HCT116 (cell line): ENCODE results near the gene SEC31B. TPM values are rescaled to one million over a fixed set of nuclear protein-coding genes. Genes with fewer than 3 reads are reported as not detected.

Experiments
- ATAC-seq: fragments of 200-7000 bp; cut with Tn5 transposase; 2 replicates; pipeline ENCODE4 v1.9.1; 2020; ENCODE audit warnings: mild to moderate bottlenecking, moderate library complexity
- BruUV-seq: library from RNA; stranded (reverse); fragments of 400-500 nt; replicated peaks from 2 replicates; lab custom pipeline; 2021; lab: Mats Ljungman, UMichigan
- CTCF ChIA-PET: fragments of 300-600 bp; sonication (Branson Sonifier 250); formaldehyde crosslinking; loops from one replicate; lab custom pipeline; 2021; ENCODE audit warnings: antibody characterized with exemption; lab: Charles Lee
- POLR2A ChIA-PET: fragments of 300-600, 350-600 bp; sonication (Branson Sonifier 250); formaldehyde crosslinking; loops from one replicate; lab custom pipeline; 2021; ENCODE audit warnings: antibody characterized with exemption; lab: Charles Lee
- RAD21 ChIA-PET, 2 experiments: fragments of 300-600 bp; sonication (Branson Sonifier 250); formaldehyde crosslinking; loops; one replicate each; lab custom pipeline; 2023; ENCODE audit warnings: low total read pairs in 2 of 2; ENCODE audit not compliant: uncharacterized antibody in 2 of 2, unreplicated experiment in 2 of 2, low non-redundant PET in 1 of 2; lab: Charles Lee
- DNase-seq: peaks from one replicate; pipeline ENCODE4 v3.0.0-alpha.2; 2010; ENCODE audit warnings: low read depth, low spot score
- H2AFZ ChIP-seq: fragments of 200-600 bp; shearing (Covaris generic), sonication (generic); 2 replicates; pipeline ENCODE4 v1.6.1; 2017; ENCODE audit warnings: low read depth, mixed run types, mixed read lengths, antibody characterized with exemption, low read length; ENCODE audit not compliant: poor library complexity, severe bottlenecking
- H3K27ac ChIP-seq: 2 replicates; pipeline ENCODE4 v1.5.1; 2012; ENCODE audit warnings: low read depth, low read length
- H3K27me3 ChIP-seq: fragments of 200-600 bp; sonication (generic); 2 replicates; pipeline ENCODE4 v1.6.1; 2016; ENCODE audit warnings: mixed run types, low read length, mixed read lengths; ENCODE audit not compliant: insufficient read depth
- H3K36me3 ChIP-seq, 2 experiments: fragments of 200-500 bp in 1 of 2; fragments of 200-600 bp in 1 of 2; sonication (Bioruptor generic) in 1 of 2; sonication (generic) in 1 of 2; 2 replicates each; pipeline versions ENCODE4 v1.5.1 to v1.6.1; 2014 to 2016; ENCODE audit warnings: low read length in 2 of 2, inconsistent platforms in 1 of 2, mixed read lengths in 1 of 2, mixed run types in 1 of 2; ENCODE audit not compliant: insufficient read depth in 2 of 2, control insufficient read depth in 1 of 2
- H3K4me1 ChIP-seq, 2 experiments: fragments of 200-600 bp in 1 of 2; sonication (generic) in 1 of 2; 2 replicates each; pipeline versions ENCODE4 v1.5.1 to v1.6.1; 2012 to 2017; ENCODE audit warnings: low read length in 2 of 2, inconsistent platforms in 1 of 2, mild to moderate bottlenecking in 1 of 2, mixed read lengths in 1 of 2, mixed run types in 1 of 2, moderate library complexity in 1 of 2; ENCODE audit not compliant: insufficient read depth in 2 of 2, control insufficient read depth in 1 of 2
- H3K4me2 ChIP-seq: fragments of 200-600 bp; sonication (generic); 2 replicates; pipeline ENCODE4 v1.6.1; 2017; ENCODE audit warnings: mixed run types, low read length, mixed read lengths
- H3K4me3 ChIP-seq, 2 experiments: fragments of 200-600 bp in 1 of 2; sonication (generic) in 1 of 2; replicated peaks in 1 of 2; 2 replicates each; pipeline ENCODE4 v1.5.1; 2011 to 2016; ENCODE audit warnings: low read length in 2 of 2, control low read depth in 1 of 2, low read depth in 1 of 2, mild to moderate bottlenecking in 1 of 2, mixed read lengths in 1 of 2, mixed run types in 1 of 2
- H3K79me2 ChIP-seq: fragments of 200-600 bp; sonication (generic); 2 replicates; pipeline ENCODE4 v1.6.1; 2017; ENCODE audit warnings: mild to moderate bottlenecking, mixed run types, low read length, moderate library complexity, mixed read lengths; ENCODE audit not compliant: insufficient read depth
- H3K9ac ChIP-seq: fragments of 200-600 bp; sonication (generic); 2 replicates; pipeline ENCODE4 v1.6.1; 2016; ENCODE audit warnings: low read length, mixed read lengths
- H3K9me2 ChIP-seq: fragments of 200-600 bp; sonication (generic), shearing (Covaris generic); 2 replicates; pipeline ENCODE4 v1.6.1; 2017; ENCODE audit warnings: mixed run types, mild to moderate bottlenecking, moderate library complexity; ENCODE audit not compliant: insufficient read depth
- H3K9me3 ChIP-seq, 2 experiments: fragments of 200-500 bp in 1 of 2; fragments of 200-600 bp in 1 of 2; sonication (Bioruptor generic) in 1 of 2; sonication (generic) in 1 of 2; 2 replicates each; pipeline ENCODE4 v1.6.1; 2014 to 2017; ENCODE audit warnings: low read length in 2 of 2, mixed read lengths in 2 of 2, inconsistent platforms in 1 of 2, low read depth in 1 of 2, mild to moderate bottlenecking in 1 of 2, mixed run types in 1 of 2, moderate library complexity in 1 of 2; ENCODE audit not compliant: control insufficient read depth in 1 of 2, insufficient read depth in 1 of 2
- H4K20me1 ChIP-seq: fragments of 200-600 bp; sonication (generic), shearing (Covaris generic); 2 replicates; pipeline ENCODE4 v1.6.1; 2017; ENCODE audit warnings: mixed run types, mild to moderate bottlenecking, moderate library complexity; ENCODE audit not compliant: insufficient read depth
- CEBPB ChIP-seq: IDR thresholded peaks from 2 replicates; pipeline ENCODE4 v1.6.1; 2012; ENCODE audit warnings: low read depth
- EGR1 ChIP-seq: IDR thresholded peaks from 2 replicates; pipeline ENCODE4 v1.6.1; 2012; ENCODE audit warnings: low read depth
- ELF1 ChIP-seq: IDR thresholded peaks from 2 replicates; pipeline ENCODE4 v1.6.1; 2012; ENCODE audit warnings: low read depth, borderline replicate concordance
- EZH2phosphoT487 ChIP-seq: fragments of 200-600 bp; IDR thresholded peaks from 2 replicates; pipeline ENCODE4 v1.6.1; 2018; ENCODE audit warnings: antibody characterized with exemption, borderline replicate concordance
- JUND ChIP-seq: IDR thresholded peaks from 2 replicates; pipeline ENCODE4 v1.6.1; 2012
- POLR2AphosphoS5 ChIP-seq: IDR thresholded peaks from 2 replicates; pipeline ENCODE4 v1.6.1; 2011; ENCODE audit warnings: mild to moderate bottlenecking, low read depth, low read length, moderate library complexity
- RAD21 ChIP-seq: IDR thresholded peaks from 2 replicates; pipeline ENCODE4 v1.6.1; 2012; ENCODE audit warnings: low read depth, mild to moderate bottlenecking
- SIN3A ChIP-seq: IDR thresholded peaks from 2 replicates; pipeline ENCODE4 v1.6.1; 2012; ENCODE audit warnings: low read depth
- TCF7L2 ChIP-seq: IDR thresholded peaks from 2 replicates; pipeline ENCODE4 v1.7.0; 2011; ENCODE audit warnings: borderline replicate concordance, inconsistent platforms; ENCODE audit not compliant: insufficient read depth, insufficient read length; ENCODE audit errors: extremely low read depth
- ZNF274 ChIP-seq: fragments of 200-500 bp; sonication (Bioruptor generic); IDR thresholded peaks from 2 replicates; pipeline ENCODE4 v1.6.1; 2014; ENCODE audit warnings: mild to moderate bottlenecking, low read depth, low read length, inconsistent platforms
- intact Hi-C: fragments of 100-400 bp; cut with micrococcal nuclease; formaldehyde crosslinking; loops from 2 replicates; pipeline ENCODE4 v1.10.0; 2022
- total RNA-seq: library from RNA; stranded (reverse); gene quantifications from one replicate; pipeline ENCODE4 v1.2.1, GENCODE V29; 2021; ENCODE audit not compliant: unreplicated experiment
- TF ChIP-seq, protein P1 (sequence below): IDR thresholded peaks from 2 replicates; pipeline ENCODE4 v1.6.1; 2012
- TF ChIP-seq, protein P2 (sequence below): IDR thresholded peaks from 2 replicates; pipeline ENCODE4 v1.6.1; 2012
- TF ChIP-seq, protein P3 (sequence below), 3 experiments: fragments of 200-600 bp in 1 of 3; sonication (generic) in 1 of 3; IDR thresholded peaks in 2 of 3; conservative IDR thresholded peaks in 1 of 3; 2 replicates each; pipeline ENCODE4 v1.5.1; 2012 to 2017; ENCODE audit warnings: low read depth in 2 of 3, low read length in 2 of 3, antibody characterized with exemption in 1 of 3, borderline replicate concordance in 1 of 3, control low read depth in 1 of 3, mild to moderate bottlenecking in 1 of 3, mixed read lengths in 1 of 3, mixed run types in 1 of 3, moderate library complexity in 1 of 3; ENCODE audit not compliant: insufficient read depth in 1 of 3
- TF ChIP-seq, protein P4 (sequence below): IDR thresholded peaks from 2 replicates; pipeline ENCODE4 v1.6.1; 2012; ENCODE audit warnings: low read depth

SEC31B gene
- total RNA-seq, 1 experiment from 2014 or later, result 30.9 TPM

DNA sequence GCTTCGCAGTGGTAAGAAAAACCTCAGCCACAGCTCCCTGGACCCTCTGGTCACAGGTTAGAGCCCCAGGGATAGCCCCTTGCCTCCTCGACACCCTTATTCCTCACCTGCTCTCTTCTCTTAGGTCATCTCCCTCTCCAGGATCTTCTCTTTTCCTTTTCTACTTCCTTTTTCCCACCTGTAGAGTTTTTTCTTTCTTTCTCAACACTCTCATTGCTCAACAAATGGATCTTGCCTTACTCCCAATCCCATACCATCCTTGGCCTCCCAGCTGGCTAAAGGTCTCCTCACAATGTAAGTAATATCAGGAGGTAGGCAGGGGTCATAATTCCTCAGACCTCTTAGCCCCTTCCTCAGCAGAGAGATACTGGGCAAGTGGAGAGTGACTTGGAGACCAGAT lies 39.7 kb downstream of the SEC31B start:
- peaks cover 22% of the 10 kb centered on the region for H3K27me3 ChIP-seq
- ChIA-PET POLR2A (no interaction called here), RAD21 (interaction anchor here in 1 of 2 experiments (1.7 kb wide), 1 partner anchor 39 kb away, joined by 5 read pairs; no protein-coding TSS in a partner anchor)

DNA sequence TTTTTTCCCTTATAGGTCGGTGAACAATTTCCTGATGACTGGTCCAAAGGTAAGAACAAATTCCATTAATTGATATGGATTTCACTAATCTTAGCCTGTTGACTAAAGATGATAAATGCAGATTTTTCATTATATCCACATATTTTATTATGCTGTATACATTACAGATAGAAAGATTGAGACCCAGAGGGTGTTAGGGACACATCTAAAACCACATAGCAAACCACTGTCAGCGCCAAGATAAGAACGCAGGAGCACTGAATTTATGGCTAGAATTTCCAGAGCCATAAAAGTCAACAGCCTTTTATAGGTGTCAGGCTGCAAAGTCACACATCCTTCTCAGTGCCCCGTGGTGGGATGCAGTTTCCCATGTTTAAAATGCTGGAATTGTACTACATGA lies 40.6 kb downstream of the SEC31B start:
- no peaks in the 10 kb centered on the region for H3K9me3 ChIP-seq
- TF ChIP-seq ZNF274 (no peak), RAD21 (no peak), TCF7L2 (no peak), EGR1 (no peak), SIN3A (no peak), ELF1 (no peak), EZH2phosphoT487 (no peak)
- TF ChIP-seq, protein P1, sequence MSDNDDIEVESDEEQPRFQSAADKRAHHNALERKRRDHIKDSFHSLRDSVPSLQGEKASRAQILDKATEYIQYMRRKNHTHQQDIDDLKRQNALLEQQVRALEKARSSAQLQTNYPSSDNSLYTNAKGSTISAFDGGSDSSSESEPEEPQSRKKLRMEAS, result no peak
- TF ChIP-seq, protein P2, sequence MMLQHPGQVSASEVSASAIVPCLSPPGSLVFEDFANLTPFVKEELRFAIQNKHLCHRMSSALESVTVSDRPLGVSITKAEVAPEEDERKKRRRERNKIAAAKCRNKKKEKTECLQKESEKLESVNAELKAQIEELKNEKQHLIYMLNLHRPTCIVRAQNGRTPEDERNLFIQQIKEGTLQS, result no peak
- TF ChIP-seq, protein P3, sequence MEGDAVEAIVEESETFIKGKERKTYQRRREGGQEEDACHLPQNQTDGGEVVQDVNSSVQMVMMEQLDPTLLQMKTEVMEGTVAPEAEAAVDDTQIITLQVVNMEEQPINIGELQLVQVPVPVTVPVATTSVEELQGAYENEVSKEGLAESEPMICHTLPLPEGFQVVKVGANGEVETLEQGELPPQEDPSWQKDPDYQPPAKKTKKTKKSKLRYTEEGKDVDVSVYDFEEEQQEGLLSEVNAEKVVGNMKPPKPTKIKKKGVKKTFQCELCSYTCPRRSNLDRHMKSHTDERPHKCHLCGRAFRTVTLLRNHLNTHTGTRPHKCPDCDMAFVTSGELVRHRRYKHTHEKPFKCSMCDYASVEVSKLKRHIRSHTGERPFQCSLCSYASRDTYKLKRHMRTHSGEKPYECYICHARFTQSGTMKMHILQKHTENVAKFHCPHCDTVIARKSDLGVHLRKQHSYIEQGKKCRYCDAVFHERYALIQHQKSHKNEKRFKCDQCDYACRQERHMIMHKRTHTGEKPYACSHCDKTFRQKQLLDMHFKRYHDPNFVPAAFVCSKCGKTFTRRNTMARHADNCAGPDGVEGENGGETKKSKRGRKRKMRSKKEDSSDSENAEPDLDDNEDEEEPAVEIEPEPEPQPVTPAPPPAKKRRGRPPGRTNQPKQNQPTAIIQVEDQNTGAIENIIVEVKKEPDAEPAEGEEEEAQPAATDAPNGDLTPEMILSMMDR (IDR thresholded peaks at IDR 0.05 in 2 of 3, conservative IDR thresholded peaks at IDR 0.05 in 1 of 3; ENCODE audit: borderline replicate concordance in 1 of 3, insufficient read depth in 1 of 3, low read depth in 2 of 3, low read length in 2 of 3), result no peak
- TF ChIP-seq, all 23 proteins: peak for 0
- ChIA-PET CTCF (no interaction called here), RAD21 (no interaction called here), POLR2A (no interaction called here)
- Histone ChIP-seq H3K4me3 (no peak overlapping the region), H2AFZ (no peak overlapping the region), H3K9me2 (peaks cover under 1% of the 10 kb centered on the region; the same call in 1 of the 2 replicates), H3K9ac (no peak overlapping the region), H3K27ac (no peak overlapping the region), H4K20me1 (no peaks in the 10 kb centered on the region), H3K27me3 (peaks cover 22% of the 10 kb centered on the region), H3K79me2 (no peaks in the 10 kb centered on the region), H3K4me2 (no peak overlapping the region), H3K36me3 (no peaks in the 10 kb centered on the region), H3K4me1 (peaks cover 0 to 4% of the 10 kb centered on the region in 2 experiments; a peak in 2 of 4 replicates)
- ATAC-seq, result no peak
- no TSS peak for BruUV-seq
- DNase-seq, result no peak
- intact Hi-C loops, result no loop called here

More for the DNA sequence above, 39.7 kb downstream of the SEC31B start:
- no peak overlapping the region for H3K9ac ChIP-seq
- H3K27ac ChIP-seq, result no peak overlapping the region
- DNase-seq (no peak), ATAC-seq (no peak)
- TF ChIP-seq, protein P4, sequence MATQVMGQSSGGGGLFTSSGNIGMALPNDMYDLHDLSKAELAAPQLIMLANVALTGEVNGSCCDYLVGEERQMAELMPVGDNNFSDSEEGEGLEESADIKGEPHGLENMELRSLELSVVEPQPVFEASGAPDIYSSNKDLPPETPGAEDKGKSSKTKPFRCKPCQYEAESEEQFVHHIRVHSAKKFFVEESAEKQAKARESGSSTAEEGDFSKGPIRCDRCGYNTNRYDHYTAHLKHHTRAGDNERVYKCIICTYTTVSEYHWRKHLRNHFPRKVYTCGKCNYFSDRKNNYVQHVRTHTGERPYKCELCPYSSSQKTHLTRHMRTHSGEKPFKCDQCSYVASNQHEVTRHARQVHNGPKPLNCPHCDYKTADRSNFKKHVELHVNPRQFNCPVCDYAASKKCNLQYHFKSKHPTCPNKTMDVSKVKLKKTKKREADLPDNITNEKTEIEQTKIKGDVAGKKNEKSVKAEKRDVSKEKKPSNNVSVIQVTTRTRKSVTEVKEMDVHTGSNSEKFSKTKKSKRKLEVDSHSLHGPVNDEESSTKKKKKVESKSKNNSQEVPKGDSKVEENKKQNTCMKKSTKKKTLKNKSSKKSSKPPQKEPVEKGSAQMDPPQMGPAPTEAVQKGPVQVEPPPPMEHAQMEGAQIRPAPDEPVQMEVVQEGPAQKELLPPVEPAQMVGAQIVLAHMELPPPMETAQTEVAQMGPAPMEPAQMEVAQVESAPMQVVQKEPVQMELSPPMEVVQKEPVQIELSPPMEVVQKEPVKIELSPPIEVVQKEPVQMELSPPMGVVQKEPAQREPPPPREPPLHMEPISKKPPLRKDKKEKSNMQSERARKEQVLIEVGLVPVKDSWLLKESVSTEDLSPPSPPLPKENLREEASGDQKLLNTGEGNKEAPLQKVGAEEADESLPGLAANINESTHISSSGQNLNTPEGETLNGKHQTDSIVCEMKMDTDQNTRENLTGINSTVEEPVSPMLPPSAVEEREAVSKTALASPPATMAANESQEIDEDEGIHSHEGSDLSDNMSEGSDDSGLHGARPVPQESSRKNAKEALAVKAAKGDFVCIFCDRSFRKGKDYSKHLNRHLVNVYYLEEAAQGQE, result no peak
- no peak for TF ChIP-seq CEBPB
- TF ChIP-seq JUND, result no peak
- no peak for TF ChIP-seq POLR2AphosphoS5
- TF ChIP-seq, all 23 proteins: peak for 0
- Histone ChIP-seq H3K4me2 (no peak overlapping the region), H3K4me3 (no peak overlapping the region), H3K79me2 (no peaks in the 10 kb centered on the region), H3K36me3 (no peaks in the 10 kb centered on the region), H3K9me3 (no peaks in the 10 kb centered on the region), H3K4me1 (peaks cover 0 to 4% of the 10 kb centered on the region in 2 experiments; a peak in 2 of 4 replicates), H3K9me2 (no peaks in the 10 kb centered on the region), H4K20me1 (no peaks in the 10 kb centered on the region), H2AFZ (no peak overlapping the region)
- CTCF ChIA-PET, result no interaction called here
- intact Hi-C loops, result no loop called here
- no TSS peak for BruUV-seq
